Fibroblast of villous mesenchyme (primary cell): ENCODE data around the gene COBL. TPM values are rescaled to one million over a fixed set of nuclear protein-coding genes. Genes with fewer than 3 reads are reported as not detected.
"Not testable (repeated sequence)": the region's sequence is repeated elsewhere in the genome, so short reads cannot be mapped to it uniquely, and the experiment has no call there.

Experiments used
- DNase-seq: peaks from one replicate; pipeline ENCODE4 v3.0.0-alpha.2; 2010; ENCODE audit warnings: low read depth
- H3K4me3 ChIP-seq: 2 replicates; pipeline ENCODE4 v1.5.1; 2011; ENCODE audit warnings: low read depth, mild to moderate bottlenecking, low read length
- total RNA-seq: library from RNA; depleted of rRNA; stranded (reverse); fragments of >200 nt; gene quantifications from 2 replicates; pipeline ENCODE4 v1.2.3, GENCODE V29; 2012
- TF ChIP-seq, protein P1 (sequence below): IDR thresholded peaks from 2 replicates; pipeline ENCODE4 v1.5.1; 2012; ENCODE audit warnings: low read depth, mild to moderate bottlenecking, low read length; ENCODE audit not compliant: insufficient read depth

Gene COBL
- total RNA-seq, 1 donor, result not detected

GRCh38 chr7:51006483-51007235, 309.9 kb downstream of the COBL start:
- no peak for DNase-seq

GRCh38 chr7:51005074-51005473, 311.5 kb downstream of the COBL start:
- TF ChIP-seq, protein P1, sequence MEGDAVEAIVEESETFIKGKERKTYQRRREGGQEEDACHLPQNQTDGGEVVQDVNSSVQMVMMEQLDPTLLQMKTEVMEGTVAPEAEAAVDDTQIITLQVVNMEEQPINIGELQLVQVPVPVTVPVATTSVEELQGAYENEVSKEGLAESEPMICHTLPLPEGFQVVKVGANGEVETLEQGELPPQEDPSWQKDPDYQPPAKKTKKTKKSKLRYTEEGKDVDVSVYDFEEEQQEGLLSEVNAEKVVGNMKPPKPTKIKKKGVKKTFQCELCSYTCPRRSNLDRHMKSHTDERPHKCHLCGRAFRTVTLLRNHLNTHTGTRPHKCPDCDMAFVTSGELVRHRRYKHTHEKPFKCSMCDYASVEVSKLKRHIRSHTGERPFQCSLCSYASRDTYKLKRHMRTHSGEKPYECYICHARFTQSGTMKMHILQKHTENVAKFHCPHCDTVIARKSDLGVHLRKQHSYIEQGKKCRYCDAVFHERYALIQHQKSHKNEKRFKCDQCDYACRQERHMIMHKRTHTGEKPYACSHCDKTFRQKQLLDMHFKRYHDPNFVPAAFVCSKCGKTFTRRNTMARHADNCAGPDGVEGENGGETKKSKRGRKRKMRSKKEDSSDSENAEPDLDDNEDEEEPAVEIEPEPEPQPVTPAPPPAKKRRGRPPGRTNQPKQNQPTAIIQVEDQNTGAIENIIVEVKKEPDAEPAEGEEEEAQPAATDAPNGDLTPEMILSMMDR, result no peak
- DNase-seq, result no peak
- no peak overlapping the region for H3K4me3 ChIP-seq

More at GRCh38 chr7:51006483-51007235, 309.9 kb downstream of the COBL start:
- TF ChIP-seq, protein P1, result peak; percentile 15
- no peak overlapping the region for H3K4me3 ChIP-seq

DNA sequence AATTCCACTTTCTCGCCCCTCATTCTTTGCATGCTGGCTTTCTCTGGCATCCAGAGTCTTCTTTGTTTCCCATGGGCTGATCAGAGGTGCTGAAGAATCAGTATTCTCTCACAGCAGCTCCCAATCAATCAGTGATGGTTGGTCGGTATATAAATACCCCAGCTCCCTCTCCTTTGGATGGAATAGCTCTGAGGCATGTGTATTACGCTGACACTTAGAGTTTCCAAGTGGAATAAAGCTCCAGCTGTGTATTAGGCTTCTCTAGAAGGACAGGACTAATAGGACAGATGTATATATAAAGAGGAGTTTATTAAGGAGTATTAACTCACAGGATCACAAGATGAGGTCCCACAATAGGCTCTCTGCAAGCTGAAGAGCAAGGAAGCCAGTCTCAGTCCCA, 315.7 kb downstream of the COBL start:
- TF ChIP-seq, protein P1, result peak; percentile 6
- H3K4me3 ChIP-seq, result no peak overlapping the region
- no peak for DNase-seq

GRCh38 chr7:50994753-50995319, 321.8 kb downstream of the COBL start:
- TF ChIP-seq, protein P1, result no peak

GRCh38 chr7:50990214-50990613, 326.4 kb downstream of the COBL start:
- H3K4me3 ChIP-seq, DNase-seq: not testable (repeated sequence)

More at GRCh38 chr7:50994753-50995319, 321.8 kb downstream of the COBL start:
- H3K4me3 ChIP-seq, result no peak overlapping the region
- no peak for DNase-seq

GRCh38 chr7:50988988-50989387, 327.6 kb downstream of the COBL start:
- TF ChIP-seq, protein P1, result no peak

GRCh38 chr7:50988465-50988864, 328.1 kb downstream of the COBL start:
- no peak overlapping the region for H3K4me3 ChIP-seq
- TF ChIP-seq, protein P1, result no peak
- DNase-seq, result no peak

More at GRCh38 chr7:50988988-50989387, 327.6 kb downstream of the COBL start:
- H3K4me3 ChIP-seq, result no peak overlapping the region
- DNase-seq, result no peak
